Activated T-helper 2 cell treated with anti-CD3 and anti-CD28 coated beads, Interferon-gamma antibody, Interleukin-2, Interleukin-4, amounts not matched to agents 10 μg/mL and 5 μg/mL and 100 μg/mL, durations not matched to agents 14 hours and 24 hours and 36 hours (primary cell): ENCODE measurements around the gene CYP46A1. TPM values are rescaled to one million over a fixed set of nuclear protein-coding genes. Genes with fewer than 3 reads are reported as not detected.
"Not testable (repeated sequence)": the region's sequence is repeated elsewhere in the genome, so short reads cannot be mapped to it uniquely, and the experiment has no call there.

Source experiments
- DNase-seq: peaks from one replicate; pipeline ENCODE4 v3.0.0; 2021; ENCODE audit warnings: low spot score
- H3K27ac Mint-ChIP-seq: one replicate; pipeline ENCODE4 v1.8.0; 2021; ENCODE audit warnings: mixed read lengths
- H3K27me3 Mint-ChIP-seq: one replicate; pipeline ENCODE4 v1.8.0; 2021; ENCODE audit warnings: low read depth, mixed read lengths
- H3K36me3 Mint-ChIP-seq: one replicate; pipeline ENCODE4 v1.8.0; 2021; ENCODE audit warnings: low read depth, mixed read lengths
- H3K4me1 Mint-ChIP-seq: one replicate; pipeline ENCODE4 v1.8.0; 2021; ENCODE audit warnings: low read depth, mixed read lengths
- H3K4me3 Mint-ChIP-seq: one replicate; pipeline ENCODE4 v1.8.0; 2021; ENCODE audit warnings: low read depth, mild to moderate bottlenecking, moderate library complexity, mixed read lengths
- H3K9me3 Mint-ChIP-seq: one replicate; pipeline ENCODE4 v1.8.0; 2021; ENCODE audit warnings: mixed read lengths
- intact Hi-C: fragments of 100-400 bp; cut with micrococcal nuclease; formaldehyde crosslinking; loops from one replicate; pipeline ENCODE4 v1.15.1; 2023
- total RNA-seq: library from RNA; stranded (reverse); gene quantifications from 2 replicates; pipeline ENCODE4 v1.2.3, GENCODE V29; 2022

The CYP46A1 gene
- total RNA-seq, 1 donor from 2014 or later = not detected

DNA sequence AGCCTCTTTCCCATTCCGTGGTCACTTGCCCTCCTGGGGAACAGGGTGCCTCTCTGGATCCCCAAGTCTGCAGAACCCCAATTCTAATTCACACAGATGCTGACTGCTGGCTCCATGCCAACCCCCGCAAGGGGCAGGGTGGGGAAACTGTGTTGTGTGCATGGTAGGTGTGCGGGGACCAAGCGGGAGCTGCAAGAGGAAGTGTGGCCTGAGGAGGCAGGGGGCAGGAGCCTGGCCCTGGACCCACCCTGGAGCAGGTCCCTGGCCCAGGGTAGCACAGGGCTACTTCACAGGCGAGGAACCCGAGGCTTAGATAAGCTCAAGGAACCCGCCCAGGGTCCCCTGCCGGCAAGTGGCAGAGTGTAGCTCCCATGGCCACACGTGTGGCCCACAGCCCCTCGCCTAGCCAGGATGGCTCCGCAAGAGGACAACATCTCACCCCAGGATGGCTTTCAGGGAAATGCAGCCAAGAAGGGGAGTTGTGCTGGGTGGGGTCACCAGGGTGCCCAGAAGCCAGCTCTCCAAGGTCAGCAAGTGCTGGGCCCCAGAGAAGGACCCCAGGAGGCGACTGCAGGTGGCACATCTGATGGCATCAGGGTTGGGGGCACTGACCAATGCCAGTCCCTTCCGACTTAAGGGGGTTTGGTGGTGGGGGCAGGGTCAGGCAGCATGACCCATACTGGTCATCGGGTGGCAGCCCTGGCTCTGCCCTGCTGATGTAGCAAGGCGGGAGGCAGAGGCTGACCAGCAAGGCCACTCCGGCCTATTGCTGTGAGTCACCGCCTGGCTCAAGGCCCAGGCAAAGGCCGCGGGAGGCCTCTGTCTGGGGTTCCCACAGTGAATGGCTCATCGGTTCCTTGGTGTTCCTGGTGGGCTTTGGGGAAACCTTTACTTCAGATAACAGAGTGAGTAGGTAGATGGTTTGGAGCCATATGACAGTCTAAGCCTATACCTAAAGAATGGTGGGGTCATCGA lies 71.8 kb downstream of the CYP46A1 start:
- H3K9me3 Mint-ChIP-seq = no peaks in the 10 kb centered on the region
- H3K27ac Mint-ChIP-seq = no peak overlapping the region
- no peak for DNase-seq
- H3K4me3 Mint-ChIP-seq = no peak overlapping the region
- no peaks in the 10 kb centered on the region for H3K36me3 Mint-ChIP-seq
- peaks cover 31% of the 10 kb centered on the region for H3K27me3 Mint-ChIP-seq
- intact Hi-C loops = no loop called here
- no peaks in the 10 kb centered on the region for H3K4me1 Mint-ChIP-seq

DNA sequence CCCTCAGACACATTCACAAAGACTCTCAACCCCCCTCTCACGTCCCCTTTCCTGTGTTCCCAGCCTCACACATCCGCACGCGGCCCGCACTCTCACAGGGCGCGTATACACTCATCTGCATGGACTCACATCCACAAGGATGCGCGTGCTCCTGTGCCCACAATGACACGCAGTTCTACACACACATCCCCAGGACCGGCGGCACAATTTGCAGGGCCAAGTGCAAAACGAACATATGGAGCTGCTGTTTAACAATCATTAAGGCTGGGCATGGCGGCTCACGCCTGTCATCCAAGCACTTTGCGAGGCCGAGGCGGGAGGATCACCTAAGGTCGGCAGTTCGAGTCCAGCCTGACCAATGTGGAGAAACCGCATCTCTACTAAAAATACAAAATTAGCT lies 72.7 kb downstream of the CYP46A1 start:
- Mint-ChIP-seq H3K9me3 (no peaks in the 10 kb centered on the region), H3K27ac (no peak overlapping the region), H3K4me3 (no peak overlapping the region), H3K36me3 (no peaks in the 10 kb centered on the region), H3K27me3 (peaks cover 22% of the 10 kb centered on the region), H3K4me1 (no peaks in the 10 kb centered on the region)
- intact Hi-C loops = no loop called here
- no peak for DNase-seq

DNA sequence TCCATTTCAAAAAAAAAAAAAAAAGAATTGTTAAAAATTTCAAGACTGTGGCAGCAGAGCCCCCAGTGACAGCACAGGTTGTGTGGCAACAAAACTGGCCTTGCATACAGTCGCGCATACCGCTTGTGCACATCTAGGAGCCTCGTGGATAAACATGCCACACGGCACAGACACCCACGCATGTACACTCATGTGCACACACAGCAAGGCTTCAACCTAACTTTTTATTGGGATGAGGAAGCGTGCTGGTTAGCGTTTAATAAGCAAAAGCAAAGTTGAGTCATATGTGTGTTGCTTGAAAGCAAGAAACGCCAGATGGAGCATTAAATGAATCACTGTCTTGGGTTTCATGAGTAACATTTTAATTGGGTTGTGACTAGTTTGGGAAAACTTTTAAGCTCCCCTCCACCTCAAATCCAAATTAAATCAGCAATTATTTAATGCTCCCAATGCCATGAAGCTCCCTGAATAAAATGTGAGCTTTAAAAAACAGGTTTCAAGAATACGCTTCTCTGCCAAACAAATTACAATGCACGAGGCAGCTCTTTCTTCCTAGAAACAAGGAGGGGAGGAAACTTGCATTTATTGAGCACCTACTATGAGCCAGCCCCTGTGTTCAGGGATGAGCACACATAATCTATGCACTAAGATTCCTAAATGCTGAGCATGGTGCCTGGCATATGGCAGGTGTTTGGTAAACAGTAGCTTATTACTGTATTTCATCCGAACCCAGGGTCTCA lies 73.4 kb downstream of the CYP46A1 start:
- Mint-ChIP-seq H3K27me3 (peaks cover 16% of the 10 kb centered on the region), H3K9me3 (no peaks in the 10 kb centered on the region), H3K4me1 (no peaks in the 10 kb centered on the region), H3K36me3 (no peaks in the 10 kb centered on the region), H3K27ac (no peak overlapping the region), H3K4me3 (no peak overlapping the region)
- intact Hi-C loops = no loop called here
- DNase-seq = no peak

DNA sequence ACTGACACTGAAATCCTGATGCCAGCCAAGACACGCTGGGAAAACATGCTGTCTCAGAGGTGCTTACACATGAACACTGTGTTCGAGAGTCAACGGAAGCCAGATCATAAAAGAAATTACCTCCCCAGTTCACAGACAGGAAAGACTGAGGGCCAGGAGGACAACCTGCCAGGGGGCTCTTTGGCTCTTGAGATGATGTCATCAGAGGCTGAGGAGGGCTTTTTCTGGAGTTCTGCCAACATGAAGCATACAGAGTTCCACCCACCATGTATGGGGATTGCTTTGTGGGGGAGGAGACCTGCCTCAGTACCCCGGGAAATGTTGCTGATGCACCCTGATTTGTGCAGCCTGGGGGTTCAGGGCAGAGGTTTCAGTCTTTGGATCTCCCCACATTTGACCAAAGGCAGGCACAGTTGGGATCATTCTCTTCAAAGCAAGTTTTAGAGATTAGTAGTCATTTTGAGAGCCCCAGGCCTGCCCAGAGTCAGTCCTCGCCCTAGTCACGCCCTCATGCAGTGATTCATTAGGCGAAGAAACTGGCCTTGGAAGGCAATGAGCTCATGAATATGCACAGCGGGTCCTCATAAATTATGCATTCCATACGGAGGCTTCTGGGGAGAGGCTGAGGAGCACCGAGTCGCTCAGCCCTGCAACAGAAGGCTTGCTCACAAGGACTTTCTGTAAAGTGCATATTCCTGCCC lies 74.2 kb downstream of the CYP46A1 start:
- Mint-ChIP-seq H3K27ac (no peak overlapping the region), H3K4me1 (no peaks in the 10 kb centered on the region), H3K4me3 (no peak overlapping the region), H3K36me3 (no peaks in the 10 kb centered on the region), H3K9me3 (no peaks in the 10 kb centered on the region), H3K27me3 (peaks cover 13% of the 10 kb centered on the region)
- intact Hi-C loops = no loop called here
- DNase-seq = no peak

DNA sequence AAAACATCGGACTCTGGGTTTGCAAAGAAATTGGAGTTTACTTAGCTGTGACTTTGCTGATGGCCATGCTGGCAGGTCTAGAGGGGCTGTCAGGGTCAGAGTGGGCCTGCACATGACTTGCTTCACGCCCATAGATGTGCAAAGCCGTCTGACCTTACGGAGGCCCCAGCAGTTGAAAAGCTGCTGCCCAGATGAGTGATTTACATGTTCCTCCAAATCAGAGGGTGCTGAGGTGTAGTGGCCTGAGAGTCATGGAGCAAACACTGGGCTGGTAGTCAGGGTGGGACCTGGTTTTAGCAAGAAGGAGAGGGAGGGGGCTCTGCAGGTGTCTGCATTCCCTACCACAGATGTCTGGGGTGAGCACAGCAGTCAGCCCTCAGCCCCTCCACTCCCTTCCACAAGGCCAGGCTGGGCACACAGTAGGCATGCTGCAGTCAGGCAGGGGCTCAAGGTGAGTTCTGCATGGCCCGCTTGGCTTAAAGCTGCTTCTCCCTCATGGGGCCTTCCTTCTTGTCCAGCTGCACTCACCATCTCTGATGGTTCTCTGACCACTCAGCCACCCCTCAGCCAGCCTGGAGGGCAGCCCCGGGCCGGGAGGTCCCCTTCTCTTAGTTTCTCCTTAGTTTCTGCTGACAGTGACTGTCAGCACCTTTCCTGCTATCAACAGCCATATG lies 74.9 kb downstream of the CYP46A1 start:
- Mint-ChIP-seq H3K9me3 (no peaks in the 10 kb centered on the region), H3K4me3 (no peak overlapping the region), H3K36me3 (no peaks in the 10 kb centered on the region), H3K4me1 (no peaks in the 10 kb centered on the region), H3K27me3 (peaks cover 6% of the 10 kb centered on the region), H3K27ac (no peak overlapping the region)
- intact Hi-C loops = no loop called here
- DNase-seq = no peak

DNA sequence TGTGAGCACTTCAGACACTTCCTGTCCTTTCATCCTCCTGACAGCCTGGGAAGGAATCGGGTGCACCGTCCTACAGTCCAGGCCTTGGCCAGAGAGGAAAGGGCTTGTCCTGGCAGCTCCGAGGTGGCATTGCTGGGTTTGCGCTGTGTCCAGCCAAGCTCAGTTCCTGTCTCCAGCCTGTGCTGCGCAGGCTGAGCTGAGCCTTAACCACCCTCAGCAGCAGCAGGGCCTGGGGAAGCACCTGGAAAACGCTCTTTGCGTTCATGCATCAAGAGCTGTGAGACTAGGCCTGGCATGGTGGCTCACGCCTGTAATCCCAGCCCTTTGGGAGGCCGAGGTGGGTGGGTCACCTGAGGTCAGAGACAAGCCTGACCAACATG lies 75.4 kb downstream of the CYP46A1 start:
- Mint-ChIP-seq H3K4me3 (no peak overlapping the region), H3K27ac (no peak overlapping the region), H3K4me1 (no peaks in the 10 kb centered on the region), H3K27me3 (peaks cover 5% of the 10 kb centered on the region), H3K9me3 (no peaks in the 10 kb centered on the region), H3K36me3 (no peaks in the 10 kb centered on the region)
- no peak for DNase-seq
- intact Hi-C loops = no loop called here

DNA sequence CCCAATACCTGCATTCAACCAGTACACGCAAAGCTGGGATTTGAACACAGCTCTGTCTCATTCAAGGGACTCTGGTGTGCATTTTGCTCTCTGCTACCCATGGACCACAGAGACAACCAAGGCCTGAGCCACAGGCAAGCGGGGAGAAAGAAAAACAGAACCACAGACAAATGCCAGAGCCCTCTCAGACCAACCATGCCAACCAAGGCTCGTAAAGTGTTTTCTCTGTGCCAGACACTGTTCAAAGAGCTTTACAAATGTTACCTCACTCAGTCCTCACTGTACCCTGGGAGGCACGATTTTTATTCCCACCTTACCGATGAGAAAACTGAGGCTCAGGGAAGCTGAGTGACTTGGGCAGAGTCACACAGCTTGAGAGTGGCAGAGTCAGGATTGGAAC lies 76.7 kb downstream of the CYP46A1 start:
- Mint-ChIP-seq H3K36me3 (no peaks in the 10 kb centered on the region), H3K4me3 (no peak overlapping the region), H3K4me1 (no peaks in the 10 kb centered on the region), H3K27me3 (peaks cover 2% of the 10 kb centered on the region), H3K27ac (no peak overlapping the region), H3K9me3 (no peaks in the 10 kb centered on the region)
- DNase-seq = no peak
- intact Hi-C loops = no loop called here

DNA sequence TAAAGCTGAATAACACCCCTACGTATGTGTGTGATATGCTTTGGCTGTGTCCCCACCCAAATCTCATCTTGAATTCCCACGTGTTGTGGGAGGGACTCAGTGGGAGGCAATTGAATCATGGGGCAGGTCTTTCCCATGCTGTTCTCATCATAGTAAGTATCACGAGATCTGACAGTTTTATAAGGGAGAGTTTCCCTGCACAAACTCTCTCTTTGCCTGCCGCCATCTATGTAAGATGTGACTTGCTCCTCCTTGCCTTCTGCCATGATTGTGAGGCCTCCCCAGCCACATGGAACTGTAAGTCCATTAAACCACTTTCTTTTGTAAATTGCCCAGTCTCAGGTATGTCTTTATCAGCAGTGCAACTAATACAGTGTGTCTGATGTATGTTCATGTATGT lies 78.8 kb downstream of the CYP46A1 start:
- DNase-seq, H3K36me3 Mint-ChIP-seq, H3K27ac Mint-ChIP-seq, H3K9me3 Mint-ChIP-seq, H3K4me1 Mint-ChIP-seq, intact Hi-C loops, H3K27me3 Mint-ChIP-seq, H3K4me3 Mint-ChIP-seq: not testable (repeated sequence)

DNA sequence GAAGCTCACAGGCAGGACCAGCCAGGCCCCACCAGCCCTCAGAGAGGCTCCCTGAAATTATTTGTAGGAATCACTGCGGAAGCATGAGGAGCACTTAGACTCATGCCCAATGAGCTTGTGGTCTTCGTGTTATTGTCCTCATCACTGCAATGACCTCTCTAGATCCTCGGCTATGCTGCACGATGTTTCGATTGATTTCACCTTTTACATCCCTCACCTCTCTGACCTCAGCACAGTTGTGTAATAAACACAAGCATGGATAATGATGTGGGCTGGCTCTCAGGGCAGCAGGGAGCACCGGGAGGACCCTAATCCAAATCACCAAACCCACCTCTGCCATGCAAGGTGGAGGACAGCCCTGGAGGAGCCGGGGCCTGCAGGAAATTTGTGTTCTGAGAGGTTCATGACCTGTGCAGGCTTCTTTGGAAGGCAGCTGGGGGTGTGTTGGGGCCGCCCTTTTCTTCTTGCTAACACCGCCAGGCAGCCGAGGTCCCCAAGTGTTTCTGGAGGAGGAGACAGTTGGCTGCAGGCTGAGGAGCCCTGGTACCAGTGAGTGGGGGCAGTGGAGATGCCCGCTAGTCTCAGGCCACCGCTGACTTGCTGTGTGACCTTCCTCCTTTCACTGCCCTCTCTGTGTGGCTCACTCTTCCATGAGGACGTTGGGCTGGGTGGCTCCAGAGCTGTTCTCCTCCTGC lies 79.6 kb downstream of the CYP46A1 start:
- Mint-ChIP-seq H3K4me1 (no peaks in the 10 kb centered on the region), H3K9me3 (no peaks in the 10 kb centered on the region), H3K27ac (no peak overlapping the region), H3K36me3 (no peaks in the 10 kb centered on the region), H3K27me3 (peaks cover 2% of the 10 kb centered on the region), H3K4me3 (no peak overlapping the region)
- intact Hi-C loops = no loop called here
- no peak for DNase-seq

DNA sequence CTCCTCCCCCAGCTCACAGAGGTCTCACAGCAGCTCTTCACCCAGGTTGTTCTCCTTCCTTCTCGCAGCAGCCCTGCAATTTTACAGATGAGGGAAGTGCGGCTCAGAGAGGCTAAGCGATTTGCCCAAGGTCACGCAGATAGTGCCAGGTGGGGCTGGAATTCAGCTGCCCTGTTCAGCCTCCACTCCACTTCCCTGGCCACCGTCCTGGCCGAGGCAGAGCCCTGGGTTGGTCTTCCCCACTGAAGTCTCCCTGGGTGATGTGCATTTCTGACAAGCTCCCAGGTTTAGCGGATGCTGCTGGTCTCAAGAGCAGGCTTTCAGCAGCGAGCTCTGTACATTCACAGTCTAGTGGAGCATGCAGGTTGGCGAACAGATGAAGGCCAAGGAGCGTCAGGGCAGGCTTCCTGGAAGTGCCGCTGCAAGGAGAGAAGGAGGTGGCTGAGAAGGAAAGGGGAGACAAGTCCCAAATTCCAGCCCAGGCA lies 80.2 kb downstream of the CYP46A1 start:
- H3K4me1 Mint-ChIP-seq = no peaks in the 10 kb centered on the region
- intact Hi-C loops = no loop called here
- no peaks in the 10 kb centered on the region for H3K36me3 Mint-ChIP-seq
- H3K27ac Mint-ChIP-seq = no peak overlapping the region
- no peak overlapping the region for H3K4me3 Mint-ChIP-seq
- H3K27me3 Mint-ChIP-seq = peaks cover 2% of the 10 kb centered on the region
- no peak for DNase-seq
- no peaks in the 10 kb centered on the region for H3K9me3 Mint-ChIP-seq

DNA sequence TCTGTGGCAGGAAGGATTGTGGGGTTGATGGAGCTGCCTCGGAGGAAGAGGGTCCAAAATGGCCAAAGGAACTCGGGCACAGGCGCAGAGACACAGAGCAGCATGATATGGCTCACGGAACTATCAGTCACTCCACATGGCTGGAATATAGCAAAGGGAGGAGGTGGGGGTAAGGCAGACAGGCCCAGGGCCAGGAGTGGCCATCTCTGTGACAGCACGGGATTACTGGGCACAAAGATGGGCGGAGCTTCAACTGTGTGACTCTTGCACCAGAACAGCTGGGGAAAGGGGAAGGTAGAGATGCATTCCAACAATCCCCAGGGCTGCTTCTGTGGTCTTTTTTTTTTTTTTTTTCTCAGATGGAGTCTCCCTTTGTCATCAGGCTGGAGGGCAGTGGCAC lies 84.3 kb downstream of the CYP46A1 start:
- no peak for DNase-seq
- Mint-ChIP-seq H3K27me3 (peaks cover 2% of the 10 kb centered on the region), H3K9me3 (no peaks in the 10 kb centered on the region), H3K36me3 (no peaks in the 10 kb centered on the region), H3K27ac (no peak overlapping the region), H3K4me3 (no peak overlapping the region), H3K4me1 (no peaks in the 10 kb centered on the region)
- intact Hi-C loops = no loop called here

DNA sequence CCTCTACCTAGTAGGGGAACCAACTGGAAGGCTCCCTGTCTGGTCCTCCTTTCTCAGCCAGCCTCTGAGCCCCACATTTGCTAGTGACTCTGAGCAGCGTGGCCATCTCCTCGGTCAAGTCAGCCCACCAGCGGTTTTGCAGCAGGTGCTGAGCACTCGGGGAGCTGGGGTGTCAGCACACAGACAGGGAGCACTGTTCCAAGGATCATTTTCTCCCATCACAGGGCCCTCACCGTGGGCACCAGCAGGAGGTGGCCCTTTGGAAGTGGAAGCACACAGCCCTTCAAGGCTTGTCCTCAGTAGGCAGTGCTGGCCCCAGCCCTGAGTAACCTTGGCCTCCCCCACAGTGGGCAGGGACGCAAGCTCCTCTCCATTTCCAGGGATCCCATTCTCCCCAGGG lies 85.0 kb downstream of the CYP46A1 start:
- Mint-ChIP-seq H3K4me1 (no peaks in the 10 kb centered on the region), H3K36me3 (no peaks in the 10 kb centered on the region), H3K4me3 (no peak overlapping the region), H3K9me3 (no peaks in the 10 kb centered on the region), H3K27me3 (peaks cover 2% of the 10 kb centered on the region), H3K27ac (no peak overlapping the region)
- no peak for DNase-seq
- intact Hi-C loops = no loop called here
